ENCODE results near the gene SYPL1.

DNA sequence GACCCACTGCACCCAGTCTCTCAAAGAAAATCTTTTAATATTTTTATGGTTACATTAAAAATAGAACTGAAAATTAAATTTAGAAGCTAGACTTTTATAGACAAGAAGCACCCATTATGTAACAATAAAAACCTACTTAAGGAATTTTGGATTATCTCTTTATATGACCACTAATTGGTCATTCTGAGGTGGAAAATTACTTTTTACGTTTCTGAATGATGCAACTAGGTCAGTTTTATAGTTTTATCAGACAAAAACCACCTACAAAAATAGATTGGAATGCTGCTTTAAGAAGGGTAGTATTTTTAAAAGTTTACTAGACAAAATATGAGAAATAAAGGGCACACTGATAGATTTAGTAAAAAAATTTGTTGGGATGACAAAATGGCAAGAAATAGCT is 16.5 kb downstream of the SYPL1 start:
- TF ChIP-seq, protein P1, sequence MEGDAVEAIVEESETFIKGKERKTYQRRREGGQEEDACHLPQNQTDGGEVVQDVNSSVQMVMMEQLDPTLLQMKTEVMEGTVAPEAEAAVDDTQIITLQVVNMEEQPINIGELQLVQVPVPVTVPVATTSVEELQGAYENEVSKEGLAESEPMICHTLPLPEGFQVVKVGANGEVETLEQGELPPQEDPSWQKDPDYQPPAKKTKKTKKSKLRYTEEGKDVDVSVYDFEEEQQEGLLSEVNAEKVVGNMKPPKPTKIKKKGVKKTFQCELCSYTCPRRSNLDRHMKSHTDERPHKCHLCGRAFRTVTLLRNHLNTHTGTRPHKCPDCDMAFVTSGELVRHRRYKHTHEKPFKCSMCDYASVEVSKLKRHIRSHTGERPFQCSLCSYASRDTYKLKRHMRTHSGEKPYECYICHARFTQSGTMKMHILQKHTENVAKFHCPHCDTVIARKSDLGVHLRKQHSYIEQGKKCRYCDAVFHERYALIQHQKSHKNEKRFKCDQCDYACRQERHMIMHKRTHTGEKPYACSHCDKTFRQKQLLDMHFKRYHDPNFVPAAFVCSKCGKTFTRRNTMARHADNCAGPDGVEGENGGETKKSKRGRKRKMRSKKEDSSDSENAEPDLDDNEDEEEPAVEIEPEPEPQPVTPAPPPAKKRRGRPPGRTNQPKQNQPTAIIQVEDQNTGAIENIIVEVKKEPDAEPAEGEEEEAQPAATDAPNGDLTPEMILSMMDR (IDR thresholded peaks at IDR 0.05; ENCODE audit: low read depth, low read length) = no peak
- no peak for TF ChIP-seq MAX (IDR thresholded peaks at IDR 0.05; ENCODE audit: low read depth, low read length)
- TF ChIP-seq POLR2A (IDR thresholded peaks at IDR 0.05; ENCODE audit: extremely low read depth, insufficient read length) = no peak
- TF ChIP-seq MYC (IDR thresholded peaks at IDR 0.05; ENCODE audit: low read depth, low read length) = no peak
